SKM-1 (cell line): Measurements from ENCODE around the gene RPS6KA2.

Experiments used
- DNase-seq: peaks from one replicate; lab custom pipeline; 2025; ENCODE audit not compliant: unreplicated experiment; lab: John Stamatoyannopoulos, UW

The RPS6KA2 gene

GRCh38 chr6:166616261-166617238, 10.5 kb downstream of the RPS6KA2 start:
- DNase-seq: no peak

GRCh38 chr6:166615059-166615770, 11.8 kb downstream of the RPS6KA2 start:
- DNase-seq: no peak

GRCh38 chr6:166614589-166614988, 12.5 kb downstream of the RPS6KA2 start:
- DNase-seq: no peak

- DNase-seq: no peak
Measured at GRCh38 chr6:166614171-166614583, 12.9 kb downstream of the RPS6KA2 start.

GRCh38 chr6:166613027-166613426, 14.0 kb downstream of the RPS6KA2 start:
- no peak for DNase-seq

- DNase-seq: no peak
Measured at GRCh38 chr6:166612471-166612881, 14.6 kb downstream of the RPS6KA2 start.

- no peak for DNase-seq
Measured at GRCh38 chr6:166611631-166612030, 15.4 kb downstream of the RPS6KA2 start.

GRCh38 chr6:166610069-166610468, 17.0 kb downstream of the RPS6KA2 start:
- DNase-seq: no peak

GRCh38 chr6:166608774-166609173, 18.3 kb downstream of the RPS6KA2 start:
- no peak for DNase-seq

GRCh38 chr6:166605752-166606151, 21.3 kb downstream of the RPS6KA2 start:
- DNase-seq: no peak

GRCh38 chr6:166604911-166605310, 22.1 kb downstream of the RPS6KA2 start:
- DNase-seq: no peak

- no peak for DNase-seq
Measured at GRCh38 chr6:166604328-166604727, 22.7 kb downstream of the RPS6KA2 start.

- DNase-seq: no peak
Measured at GRCh38 chr6:166603043-166603690, 23.9 kb downstream of the RPS6KA2 start.

GRCh38 chr6:166601956-166602355, 25.1 kb downstream of the RPS6KA2 start:
- DNase-seq: no peak

- no peak for DNase-seq
Measured at GRCh38 chr6:166600931-166601330, 26.1 kb downstream of the RPS6KA2 start.

- no peak for DNase-seq
Measured at GRCh38 chr6:166599205-166599604, 27.8 kb downstream of the RPS6KA2 start.

- no peak for DNase-seq
Measured at GRCh38 chr6:166598441-166599138, 28.5 kb downstream of the RPS6KA2 start.

GRCh38 chr6:166597711-166598440, 29.2 kb downstream of the RPS6KA2 start:
- no peak for DNase-seq

- no peak for DNase-seq
Measured at GRCh38 chr6:166596776-166597507, 30.1 kb downstream of the RPS6KA2 start.

GRCh38 chr6:166595949-166596348, 31.1 kb downstream of the RPS6KA2 start:
- no peak for DNase-seq
